SHP77 treated with DMSO at 0.1 percent for 48 hours (cell line): ENCODE measurements around the gene DDX28.
A peak's percentile ranks its signal among the peaks of the same experiment; 100 is the strongest.
"Not testable (repeated sequence)": the region's sequence is repeated elsewhere in the genome, so short reads cannot be mapped to it uniquely, and the experiment has no call there.

Experiments used
- DNase-seq: peaks from one replicate; lab custom pipeline; 2025; lab: John Stamatoyannopoulos, UW

The DDX28 gene

GRCh38 chr16:67994040-67994408, 29.0 kb downstream of the DDX28 start:
- DNase-seq: not testable (repeated sequence)

- DNase-seq: peak; percentile 41
Measured at GRCh38 chr16:67993207-67994039, 29.6 kb downstream of the DDX28 start.

- no peak for DNase-seq
Measured at GRCh38 chr16:67992661-67993206, 30.3 kb downstream of the DDX28 start.

- DNase-seq: no peak
Measured at GRCh38 chr16:67990018-67990386, 33.0 kb downstream of the DDX28 start.

GRCh38 chr16:67989322-67990017, 33.6 kb downstream of the DDX28 start:
- no peak for DNase-seq

- DNase-seq: no peak
Measured at GRCh38 chr16:67988675-67989074, 34.4 kb downstream of the DDX28 start.

GRCh38 chr16:67987460-67988160, 35.4 kb downstream of the DDX28 start:
- no peak for DNase-seq

- no peak for DNase-seq
Measured at GRCh38 chr16:67986949-67987348, 36.1 kb downstream of the DDX28 start.

GRCh38 chr16:67982011-67982696, 40.9 kb downstream of the DDX28 start:
- DNase-seq: no peak

- DNase-seq: no peak
Measured at GRCh38 chr16:67979955-67980678, 42.9 kb downstream of the DDX28 start, which contains the start of gene DPEP3. TSS of gene DPEP3 (minus strand) at chr16:67980499. CDS start at chr16:67980380, 119 bp downstream.

- no peak for DNase-seq
Measured at GRCh38 chr16:67977469-67978227, 45.4 kb downstream of the DDX28 start.

- DNase-seq: no peak
Measured at GRCh38 chr16:67977005-67977404, 46.0 kb downstream of the DDX28 start.

GRCh38 chr16:67976205-67976604, 46.8 kb downstream of the DDX28 start:
- DNase-seq: no peak

- no peak for DNase-seq
Measured at GRCh38 chr16:67975321-67976105, 47.5 kb downstream of the DDX28 start.

GRCh38 chr16:67972285-67972684, 50.7 kb downstream of the DDX28 start:
- not testable (repeated sequence) for DNase-seq

GRCh38 chr16:67971111-67971510, 51.9 kb downstream of the DDX28 start:
- DNase-seq: no peak
